Measurements from ENCODE around the gene VIPR1.

- TF ChIP-seq POLR2A (IDR thresholded peaks at IDR 0.05; ENCODE audit: low read depth, low read length) (no peak), TAF1 (IDR thresholded peaks at IDR 0.05; ENCODE audit: borderline replicate concordance, low read depth, low read length) (no peak)
Observed at GRCh38 chr3:42507252-42507651, 4.8 kb downstream of the VIPR1 start.
